ENCODE results near the gene GARIN5A.

DNA sequence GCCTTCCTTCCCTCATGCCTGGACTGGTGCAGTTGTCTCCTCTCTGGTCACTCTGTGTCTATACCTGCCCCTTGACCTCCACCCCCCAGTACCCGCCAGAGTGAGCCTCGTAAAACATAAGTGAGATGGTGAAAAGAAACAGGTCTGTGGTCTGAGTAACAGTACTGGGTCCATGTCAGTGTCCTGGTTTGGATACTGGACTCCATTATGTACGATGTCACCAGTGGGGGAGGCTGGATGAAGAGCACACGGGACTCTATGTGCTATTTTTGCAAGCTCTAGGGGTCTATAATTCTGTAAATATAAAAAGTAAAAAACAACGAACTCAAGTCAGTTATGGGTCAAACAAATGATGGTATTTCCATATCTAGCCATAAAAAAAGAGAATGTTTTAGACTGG lies 29.6 kb downstream of the GARIN5A start:
- no peak for TF ChIP-seq POLR2A (IDR thresholded peaks at IDR 0.05)
- TF ChIP-seq, protein P1, sequence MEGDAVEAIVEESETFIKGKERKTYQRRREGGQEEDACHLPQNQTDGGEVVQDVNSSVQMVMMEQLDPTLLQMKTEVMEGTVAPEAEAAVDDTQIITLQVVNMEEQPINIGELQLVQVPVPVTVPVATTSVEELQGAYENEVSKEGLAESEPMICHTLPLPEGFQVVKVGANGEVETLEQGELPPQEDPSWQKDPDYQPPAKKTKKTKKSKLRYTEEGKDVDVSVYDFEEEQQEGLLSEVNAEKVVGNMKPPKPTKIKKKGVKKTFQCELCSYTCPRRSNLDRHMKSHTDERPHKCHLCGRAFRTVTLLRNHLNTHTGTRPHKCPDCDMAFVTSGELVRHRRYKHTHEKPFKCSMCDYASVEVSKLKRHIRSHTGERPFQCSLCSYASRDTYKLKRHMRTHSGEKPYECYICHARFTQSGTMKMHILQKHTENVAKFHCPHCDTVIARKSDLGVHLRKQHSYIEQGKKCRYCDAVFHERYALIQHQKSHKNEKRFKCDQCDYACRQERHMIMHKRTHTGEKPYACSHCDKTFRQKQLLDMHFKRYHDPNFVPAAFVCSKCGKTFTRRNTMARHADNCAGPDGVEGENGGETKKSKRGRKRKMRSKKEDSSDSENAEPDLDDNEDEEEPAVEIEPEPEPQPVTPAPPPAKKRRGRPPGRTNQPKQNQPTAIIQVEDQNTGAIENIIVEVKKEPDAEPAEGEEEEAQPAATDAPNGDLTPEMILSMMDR (IDR thresholded peaks at IDR 0.05), result no peak

All from adrenal gland (tissue), 5 donors.